ENCODE data around the gene TNXB.

TNXB gene

GRCh38 chr6:32137454-32137853, 28.3 kb upstream of the TNXB start:
- DNase-seq = no peak

GRCh38 chr6:32133786-32134185, 24.6 kb upstream of the TNXB start:
- no peak for DNase-seq

- DNase-seq = no peak
Observed at GRCh38 chr6:32132110-32132509, 23.0 kb upstream of the TNXB start.

GRCh38 chr6:32131439-32131948, 22.4 kb upstream of the TNXB start:
- no peak for DNase-seq

- DNase-seq = no peak
Observed at GRCh38 chr6:32129297-32130088, 20.4 kb upstream of the TNXB start.

- DNase-seq = no peak
Observed at GRCh38 chr6:32128751-32129296, 19.7 kb upstream of the TNXB start.

- peak; percentile 100 for DNase-seq
Observed at GRCh38 chr6:32127717-32128592, 18.8 kb upstream of the TNXB start, which contains the start of gene ATF6B. TSS of gene ATF6B (minus strand) at chr6:32128246. CDS start at chr6:32128207, 39 bp downstream.

GRCh38 chr6:32127409-32127716, 18.2 kb upstream of the TNXB start:
- no peak for DNase-seq

- DNase-seq = no peak
Observed at GRCh38 chr6:32126880-32127279, 17.7 kb upstream of the TNXB start.

GRCh38 chr6:32123681-32124080, 14.5 kb upstream of the TNXB start:
- no peak for DNase-seq

GRCh38 chr6:32120573-32121059, 11.5 kb upstream of the TNXB start:
- DNase-seq = no peak

- DNase-seq = peak; percentile 65
Observed at GRCh38 chr6:32118782-32119628, 9.9 kb upstream of the TNXB start.

- no peak for DNase-seq
Observed at GRCh38 chr6:32117461-32117860, 8.3 kb upstream of the TNXB start.

GRCh38 chr6:32116674-32117073, 7.5 kb upstream of the TNXB start:
- DNase-seq = no peak

GRCh38 chr6:32115623-32116022, 6.5 kb upstream of the TNXB start:
- no peak for DNase-seq

GRCh38 chr6:32114796-32115195, 5.7 kb upstream of the TNXB start:
- no peak for DNase-seq

GRCh38 chr6:32113386-32114352, 4.5 kb upstream of the TNXB start:
- no peak for DNase-seq

GRCh38 chr6:32112431-32112980, 3.4 kb upstream of the TNXB start:
- no peak for DNase-seq

- no peak for DNase-seq
Observed at GRCh38 chr6:32111424-32112066, 2.4 kb upstream of the TNXB start.

GRCh38 chr6:32110632-32111031, 1.5 kb upstream of the TNXB start:
- no peak for DNase-seq
